Dermis microvascular lymphatic vessel endothelial cell (primary cell): ENCODE measurements around the gene RBM20. TPM values are rescaled to one million over a fixed set of nuclear protein-coding genes. Genes with fewer than 3 reads are reported as not detected.

ENCODE experiments used
- total RNA-seq: library from RNA; depleted of rRNA; stranded (reverse); fragments of >200 nt; gene quantifications from 2 replicates; pipeline ENCODE4 v1.2.1, GENCODE V29; 2014

RBM20 gene
- total RNA-seq, 1 donor from 2014 or later: 0.77 TPM

Other genes starting within 250 kb of the RBM20 start
- gene DUSP5, start 146.4 kb upstream of the RBM20 start, total RNA-seq: 34.1 and 41.1 TPM in 2 replicates
- 16.3 and 18.4 TPM in 2 replicates for gene SMC3, start 76.6 kb upstream of the RBM20 start, total RNA-seq
- gene PDCD4, start 227.6 kb downstream of the RBM20 start, total RNA-seq: 72.4 and 118 TPM in 2 replicates